A549 (cell line): Measurements from ENCODE around the gene CMIP. TPM values are rescaled to one million over a fixed set of nuclear protein-coding genes. Genes with fewer than 3 reads are reported as not detected.
A peak's percentile ranks its signal among the peaks of the same experiment; 100 is the strongest.

Experiments
- ATAC-seq, 2 experiments: fragments of 200-7000 bp in 1 of 2; fragments of >200 bp in 1 of 2; cut with Nextera tagmentation in 1 of 2; cut with Tn5 transposase in 1 of 2; 3 replicates each; pipeline versions ENCODE4 v1.8.0 to v1.9.1; 2018 to 2020; ENCODE audit warnings: mild to moderate bottlenecking in 1 of 2, moderate library complexity in 1 of 2
- CTCF ChIA-PET: fragments of 300-600 bp; sonication (Branson Sonifier 250); formaldehyde crosslinking; extraction: SDS; loops from one replicate; lab custom pipeline; 2021; ENCODE audit warnings: antibody characterized with exemption, inconsistent platforms; lab: Yijun Ruan, JAX
- POLR2A ChIA-PET: fragments of 350-600 bp; formaldehyde crosslinking; extraction: SDS; loops from one replicate; lab custom pipeline; 2021; ENCODE audit warnings: antibody characterized with exemption, inconsistent platforms; lab: Yijun Ruan, JAX
- DNase-seq, 2 experiments: peaks; one replicate each; pipeline versions ENCODE4 v3.0.0 to v3.0.0-alpha.2; 2011 to 2016; ENCODE audit warnings: low read depth in 1 of 2, low spot score in 1 of 2
- FAIRE-seq: peaks from 2 replicates; lab custom pipeline; 2011; peaks lifted over from hg19 to GRCh38; lab: Jason Lieb, UNC
- H3K27ac ChIP-seq, 2 experiments: fragments of >200 bp; sonication (Bioruptor Twin); formaldehyde crosslinking; 3 replicates each; pipeline ENCODE4 v1.5.1; 2016 to 2017
- H3K4me1 ChIP-seq: fragments of >200 bp; sonication (Bioruptor Twin); formaldehyde crosslinking; 3 replicates; pipeline ENCODE4 v1.6.1; 2016
- H3K4me2 ChIP-seq: fragments of >200 bp; sonication (Bioruptor Twin); formaldehyde crosslinking; 3 replicates; pipeline ENCODE4 v1.6.1; 2016
- H3K4me3 ChIP-seq: fragments of >200 bp; sonication (Bioruptor Twin); formaldehyde crosslinking; 3 replicates; pipeline ENCODE4 v1.5.1; 2016
- H3K9me3 ChIP-seq: fragments of >200 bp; sonication (Bioruptor Twin); formaldehyde crosslinking; 3 replicates; pipeline ENCODE4 v1.6.1; 2016
- CBX2 ChIP-seq: fragments of 200-600 bp; sonication (generic); IDR thresholded peaks from 2 replicates; pipeline ENCODE4 v1.6.1; 2016; ENCODE audit warnings: low read depth, mild to moderate bottlenecking, borderline replicate concordance
- CBX8 ChIP-seq: fragments of 200-600 bp; sonication (generic); IDR thresholded peaks from 2 replicates; pipeline ENCODE4 v1.6.1; 2016
- CEBPB ChIP-seq, 2 experiments: fragments of >200 bp in 1 of 2; sonication (Bioruptor Twin) in 1 of 2; formaldehyde crosslinking in 1 of 2; IDR thresholded peaks; 2 replicates each; pipeline ENCODE4 v1.6.1; 2012 to 2016
- CHD2 ChIP-seq: fragments of 150-350 bp; IDR thresholded peaks from 2 replicates; pipeline ENCODE4 v1.6.1; 2014; ENCODE audit warnings: low read length; ENCODE audit not compliant: partially characterized antibody
- CHD4 ChIP-seq: fragments of 200-600 bp; sonication (generic); IDR thresholded peaks from 2 replicates; pipeline ENCODE4 v1.6.1; 2016; ENCODE audit warnings: antibody characterized with exemption, mild to moderate bottlenecking, borderline replicate concordance
- ELK1 ChIP-seq: fragments of 150-350 bp; IDR thresholded peaks from 2 replicates; pipeline ENCODE4 v1.6.1; 2014; ENCODE audit warnings: low read depth, mild to moderate bottlenecking, low read length
- EP300 ChIP-seq, 2 experiments: fragments of >200 bp; sonication (Bioruptor Twin); formaldehyde crosslinking; IDR thresholded peaks; 2 replicates in 1 of 2; 3 replicates in 1 of 2; pipeline ENCODE4 v1.6.1; 2016 to 2017
- ESRRA ChIP-seq: fragments of 150-350 bp; IDR thresholded peaks from 2 replicates; pipeline ENCODE4 v1.6.1; 2014; ENCODE audit warnings: mild to moderate bottlenecking, low read length, borderline replicate concordance
- HEYL ChIP-seq: fragments of 250-450 bp; sonication (Bioruptor Pico); IDR thresholded peaks from 2 replicates; pipeline ENCODE4 v1.8.0; 2021; ENCODE audit warnings: mild to moderate bottlenecking, moderate library complexity
- HOXA7 ChIP-seq: fragments of 250-450 bp; sonication (Bioruptor Pico); IDR thresholded peaks from 2 replicates; pipeline ENCODE4 v1.5.0; 2020; ENCODE audit warnings: mild to moderate bottlenecking, moderate library complexity
- HOXB13 ChIP-seq: fragments of 250-450 bp; sonication (Bioruptor Pico); IDR thresholded peaks from 2 replicates; pipeline ENCODE4 v1.5.0; 2020; ENCODE audit warnings: low read depth, mild to moderate bottlenecking, moderate library complexity
- JUN ChIP-seq, 2 experiments: fragments of >200 bp; sonication (Bioruptor Twin); formaldehyde crosslinking; IDR thresholded peaks; 2 replicates in 1 of 2; 3 replicates in 1 of 2; pipeline ENCODE4 v1.6.1; 2016 to 2017
- JUNB ChIP-seq: fragments of >200 bp; sonication (Bioruptor Twin); formaldehyde crosslinking; IDR thresholded peaks from 2 replicates; pipeline ENCODE4 v1.6.1; 2016
- KDM5A ChIP-seq: fragments of 200-600 bp; sonication (generic); IDR thresholded peaks from 2 replicates; pipeline ENCODE4 v1.6.1; 2016; ENCODE audit warnings: antibody characterized with exemption, mild to moderate bottlenecking
- MAX ChIP-seq: IDR thresholded peaks from 2 replicates; pipeline ENCODE4 v1.6.1; 2012
- NR3C1 ChIP-seq: fragments of >200 bp; sonication (Bioruptor Twin); formaldehyde crosslinking; IDR thresholded peaks from 3 replicates; pipeline ENCODE4 v1.6.1; 2017
- PHF8 ChIP-seq: fragments of 200-600 bp; sonication (generic); IDR thresholded peaks from 2 replicates; pipeline ENCODE4 v1.6.1; 2016; ENCODE audit warnings: low read depth, mild to moderate bottlenecking, antibody characterized with exemption, moderate library complexity, borderline replicate concordance
- RARB ChIP-seq: fragments of 250-450 bp; sonication (Bioruptor Pico); IDR thresholded peaks from 2 replicates; pipeline ENCODE4 v1.8.0; 2021; ENCODE audit warnings: mild to moderate bottlenecking, moderate library complexity
- RNF2 ChIP-seq: fragments of 200-600 bp; sonication (generic); IDR thresholded peaks from 2 replicates; pipeline ENCODE4 v1.6.1; 2016; ENCODE audit warnings: low read depth, mild to moderate bottlenecking, antibody characterized with exemption, moderate library complexity, borderline replicate concordance
- SMC3 ChIP-seq: fragments of >200 bp; sonication (Bioruptor Twin); formaldehyde crosslinking; IDR thresholded peaks from 3 replicates; pipeline ENCODE4 v1.6.1; 2018; ENCODE audit warnings: inconsistent platforms
- SREBF2 ChIP-seq: fragments of 450-650 bp; IDR thresholded peaks from 2 replicates; pipeline ENCODE4 v1.6.1; 2014; ENCODE audit warnings: mild to moderate bottlenecking, moderate library complexity
- ZNF302 ChIP-seq: fragments of 250-450 bp; sonication (Bioruptor Pico); IDR thresholded peaks from 2 replicates; pipeline ENCODE4 v1.9.0; 2021; ENCODE audit warnings: inconsistent platforms, mild to moderate bottlenecking, moderate library complexity
- ZSCAN20 ChIP-seq: fragments of 250-450 bp; sonication (Bioruptor Pico); IDR thresholded peaks from 2 replicates; pipeline ENCODE4 v1.8.0; 2022; ENCODE audit warnings: mild to moderate bottlenecking, moderate library complexity
- WGBS: methylation state at CpG from one replicate; pipeline ENCODE4 v1.1.6; 2017; ENCODE audit errors: missing lambda C conversion rate; 5-methylcytosine and 5-hydroxymethylcytosine counted together
- polyA plus RNA-seq, 4 experiments: library from polyadenylated mRNA; depleted of rRNA in 3 of 4; stranded (reverse); fragments of >200 nt; fragmentation: RNase III in 1 of 4; extraction: RNeasy Plus Mini Kit Qiagen cat#74134 plus additional on column Dnase treatment in 1 of 4; gene quantifications; 2 replicates in 3 of 4; 3 replicates in 1 of 4; pipeline ENCODE4 v1.2.3, GENCODE V29; 2011 to 2017
- TF ChIP-seq, protein P1 (sequence below): fragments of 250-450 bp; sonication (Bioruptor Pico); IDR thresholded peaks from 2 replicates; pipeline ENCODE4 v1.5.0; 2021; ENCODE audit warnings: mild to moderate bottlenecking, moderate library complexity, borderline replicate concordance

The CMIP gene
- polyA plus RNA-seq, 2 of the 4 experiments (the other 2 are of a cell fraction), result 21.6 to 125 TPM

GRCh38 chr16:81650281-81650680 lies 205.7 kb downstream of the CMIP start:
- H3K4me3 ChIP-seq, result no peak overlapping the region
- 91% methylated on average over 8 of the region's 8 CpGs for WGBS
- H3K27ac ChIP-seq, result peak overlapping the region in 1 of 2 experiments; percentile 57; a peak in 3 of 6 replicates
- no peaks in the 10 kb centered on the region for H3K9me3 ChIP-seq
- no peak overlapping the region for H3K4me2 ChIP-seq
- ChIA-PET CTCF (no interaction called here), POLR2A (no interaction called here)
- TF ChIP-seq, protein P1, sequence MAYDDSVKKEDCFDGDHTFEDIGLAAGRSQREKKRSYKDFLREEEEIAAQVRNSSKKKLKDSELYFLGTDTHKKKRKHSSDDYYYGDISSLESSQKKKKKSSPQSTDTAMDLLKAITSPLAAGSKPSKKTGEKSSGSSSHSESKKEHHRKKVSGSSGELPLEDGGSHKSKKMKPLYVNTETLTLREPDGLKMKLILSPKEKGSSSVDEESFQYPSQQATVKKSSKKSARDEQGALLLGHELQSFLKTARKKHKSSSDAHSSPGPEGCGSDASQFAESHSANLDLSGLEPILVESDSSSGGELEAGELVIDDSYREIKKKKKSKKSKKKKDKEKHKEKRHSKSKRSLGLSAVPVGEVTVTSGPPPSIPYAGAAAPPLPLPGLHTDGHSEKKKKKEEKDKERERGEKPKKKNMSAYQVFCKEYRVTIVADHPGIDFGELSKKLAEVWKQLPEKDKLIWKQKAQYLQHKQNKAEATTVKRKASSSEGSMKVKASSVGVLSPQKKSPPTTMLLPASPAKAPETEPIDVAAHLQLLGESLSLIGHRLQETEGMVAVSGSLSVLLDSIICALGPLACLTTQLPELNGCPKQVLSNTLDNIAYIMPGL (CRISPR knock-in tag), result no peak
- TF ChIP-seq PHF8 (no peak), HOXB13 (CRISPR knock-in tag) (no peak), CHD4 (no peak), CHD2 (no peak), CBX2 (no peak), ELK1 (no peak), KDM5A (no peak)
- DNase-seq, result no peak
- FAIRE-seq, result no peak
- ATAC-seq, result no peak
- H3K4me1 ChIP-seq, result peaks cover 67% of the 10 kb centered on the region

GRCh38 chr16:81650982-81651562 lies 206.5 kb downstream of the CMIP start:
- no peak for TF ChIP-seq NR3C1
- no peak for TF ChIP-seq SREBF2
- no peak for TF ChIP-seq RNF2
- no peak for TF ChIP-seq RARB
- TF ChIP-seq HOXA7 (CRISPR knock-in tag), result no peak
- TF ChIP-seq ZSCAN20 (CRISPR knock-in tag), result no peak
- TF ChIP-seq JUN (IDR thresholded peaks at IDR 0.05), result no peak
- no peak for TF ChIP-seq JUNB
- no peak for TF ChIP-seq ESRRA
- TF ChIP-seq ZNF302 (CRISPR knock-in tag), result no peak
- no peak for TF ChIP-seq CEBPB (IDR thresholded peaks at IDR 0.05)
- no peak for TF ChIP-seq ELK1
- no peak for TF ChIP-seq SMC3
- TF ChIP-seq CBX8, result no peak
- TF ChIP-seq EP300 (IDR thresholded peaks at IDR 0.05), result no peak
- no peak for TF ChIP-seq MAX
- TF ChIP-seq HEYL (CRISPR knock-in tag), result no peak
- TF ChIP-seq, all 56 proteins: peak for 0
- Histone ChIP-seq H3K27ac (peak overlapping the region in 1 of 2 experiments; percentile 58; a peak in 3 of 6 replicates), H3K4me1 (peaks cover 69% of the 10 kb centered on the region), H3K4me3 (no peak overlapping the region), H3K4me2 (no peak overlapping the region), H3K9me3 (no peaks in the 10 kb centered on the region)
- ChIA-PET CTCF (interaction anchor here (2.0 kb wide), 1 partner anchor 11 kb away, joined by 4 read pairs; no protein-coding TSS in a partner anchor), POLR2A (no interaction called here)
- WGBS, result 94% methylated on average over 16 of the region's 16 CpGs
- no peak for DNase-seq
- no peak for ATAC-seq
- FAIRE-seq, result no peak
